Caco-2 (cell line): Measurements from ENCODE around the gene TMEM30A. TPM values are rescaled to one million over a fixed set of nuclear protein-coding genes. Genes with fewer than 3 reads are reported as not detected.

Experiments
- BruUV-seq: library from RNA; stranded (reverse); fragments of 400-500 nt; replicated peaks from 2 replicates; lab custom pipeline; 2021; lab: Mats Ljungman, UMichigan
- CTCF ChIA-PET: fragments of 300-600 bp; sonication (Branson Sonifier 250); formaldehyde crosslinking; loops from one replicate; lab custom pipeline; 2022; ENCODE audit warnings: antibody characterized with exemption; lab: Charles Lee
- POLR2A ChIA-PET: fragments of 300-600 bp; sonication (Branson Sonifier 250); formaldehyde crosslinking; loops from one replicate; lab custom pipeline; 2022; ENCODE audit warnings: antibody characterized with exemption; lab: Charles Lee
- DNase-seq, 2 experiments: peaks; one replicate each; pipeline versions ENCODE4 v3.0.0 to v3.0.0-alpha.2; 2020 to 2022
- H3K27me3 ChIP-seq: replicated peaks from 2 replicates; pipeline ENCODE4 v1.6.0; 2011; ENCODE audit warnings: low read length; ENCODE audit not compliant: control insufficient read depth, insufficient read depth
- H3K36me3 ChIP-seq: 2 replicates; pipeline ENCODE4 v1.5.1; 2011; ENCODE audit warnings: low read length; ENCODE audit not compliant: control insufficient read depth, insufficient read depth
- H3K4me1 ChIP-seq: fragments of 250-450 bp; sonication (Bioruptor Pico); 2 replicates; pipeline ENCODE4 v1.5.1; 2020; ENCODE audit warnings: mild to moderate bottlenecking
- H3K4me3 ChIP-seq: 2 replicates; pipeline ENCODE4 v1.5.1; 2011; ENCODE audit warnings: low read depth, mild to moderate bottlenecking, control low read depth, low read length
- H3K9me3 ChIP-seq: fragments of 250-450 bp; sonication (Bioruptor Pico); 2 replicates; pipeline ENCODE4 v1.5.1; 2020; ENCODE audit warnings: mild to moderate bottlenecking, moderate library complexity
- H3K27ac Mint-ChIP-seq: one replicate; pipeline ENCODE4 v1.8.0; 2022; ENCODE audit warnings: mixed read lengths; ENCODE audit not compliant: unreplicated experiment
- H3K27me3 Mint-ChIP-seq: one replicate; pipeline ENCODE4 v1.8.0; 2022; ENCODE audit warnings: mixed read lengths; ENCODE audit not compliant: insufficient read depth, unreplicated experiment
- H3K36me3 Mint-ChIP-seq: one replicate; pipeline ENCODE4 v1.8.0; 2022; ENCODE audit warnings: mild to moderate bottlenecking, mixed read lengths; ENCODE audit not compliant: insufficient read depth, unreplicated experiment
- H3K4me1 Mint-ChIP-seq: one replicate; pipeline ENCODE4 v1.8.0; 2022; ENCODE audit warnings: low read depth, mixed read lengths; ENCODE audit not compliant: unreplicated experiment
- H3K4me3 Mint-ChIP-seq: one replicate; pipeline ENCODE4 v1.8.0; 2022; ENCODE audit warnings: mild to moderate bottlenecking, moderate library complexity, mixed read lengths; ENCODE audit not compliant: unreplicated experiment
- H3K9me3 Mint-ChIP-seq: one replicate; pipeline ENCODE4 v1.8.0; 2022; ENCODE audit warnings: mixed read lengths; ENCODE audit not compliant: unreplicated experiment
- CTCF ChIP-seq, 2 experiments: fragments of 200-600 bp in 1 of 2; IDR thresholded peaks; 1 replicate in 1 of 2; 2 replicates in 1 of 2; pipeline versions ENCODE4 v1.5.1 to v1.8.0; 2011 to 2022; ENCODE audit warnings: antibody characterized with exemption in 1 of 2, control low read depth in 1 of 2, inconsistent platforms in 1 of 2, low read depth in 1 of 2, low read length in 1 of 2, mild to moderate bottlenecking in 1 of 2, moderate library complexity in 1 of 2; ENCODE audit not compliant: insufficient read depth in 1 of 2, severe bottlenecking in 1 of 2, unreplicated experiment in 1 of 2
- intact Hi-C: fragments of 100-400 bp; cut with micrococcal nuclease; formaldehyde crosslinking; loops from one replicate; pipeline ENCODE4 v1.10.0; 2022; ENCODE audit not compliant: unreplicated experiment
- total RNA-seq: library from RNA; stranded (reverse); gene quantifications from 2 replicates; pipeline ENCODE4 v1.2.3, GENCODE V29; 2022

Gene TMEM30A
- total RNA-seq, 1 experiment from 2014 or later, result 55.8 TPM

DNA sequence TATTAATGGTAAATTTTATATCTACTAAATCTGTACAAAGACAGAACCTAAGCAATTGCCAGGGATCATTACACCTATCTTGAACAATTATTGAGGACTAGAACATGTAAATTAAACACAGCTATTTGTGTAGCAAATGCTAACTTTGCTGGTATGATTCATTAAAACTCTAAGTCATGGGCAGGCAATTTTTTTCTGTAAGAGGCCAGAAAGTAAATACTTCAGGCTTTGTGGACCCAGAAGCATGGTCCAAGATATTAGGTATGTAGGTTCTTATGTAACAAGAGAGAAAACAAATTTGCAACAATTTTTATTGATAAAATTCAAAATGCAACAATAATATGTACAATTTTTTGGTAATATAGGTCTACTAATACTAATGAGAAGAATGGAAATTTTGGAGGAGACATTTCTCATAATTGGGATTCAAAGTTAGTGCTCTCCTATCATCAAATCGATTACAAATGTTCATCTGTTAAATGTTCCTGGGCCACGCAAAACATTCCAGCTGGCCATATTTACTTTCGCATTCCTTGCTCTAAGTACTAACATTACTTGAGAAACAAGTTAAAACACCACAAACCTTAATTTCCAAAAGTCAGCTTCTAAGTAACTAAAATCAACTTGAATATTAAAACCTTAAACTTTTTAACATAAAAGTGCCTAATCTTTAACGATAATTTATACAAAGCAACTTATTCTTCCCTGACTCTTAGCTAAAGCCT, 4.3 kb downstream of the TMEM30A start:
- H3K27ac Mint-ChIP-seq, result no peak overlapping the region
- POLR2A ChIA-PET, result interaction anchor here (0.6 kb wide), 1 partner anchor 102 kb away, joined by 3 read pairs; no protein-coding TSS in a partner anchor

DNA sequence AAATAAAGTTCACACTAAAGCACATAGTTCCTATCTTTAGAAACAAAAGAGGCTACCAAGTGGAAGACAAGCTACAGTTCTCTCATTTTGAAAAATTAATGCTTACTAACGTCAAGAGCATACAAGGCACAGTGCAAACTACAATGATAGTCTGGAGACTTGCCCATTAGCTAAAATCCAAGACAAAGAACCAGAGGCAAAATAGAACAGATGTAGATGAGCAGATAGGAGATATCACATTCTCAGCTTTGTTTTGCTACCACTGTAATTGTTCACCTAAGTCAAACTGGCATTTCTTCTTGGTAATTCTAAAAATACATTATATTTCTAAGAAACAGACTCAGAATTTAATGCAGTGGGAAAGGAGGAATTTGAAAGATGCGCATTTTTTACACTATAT, 5.2 kb downstream of the TMEM30A start:
- Mint-ChIP-seq H3K9me3 (no peaks in the 10 kb centered on the region), H3K4me3 (no peak overlapping the region), H3K36me3 (no peaks in the 10 kb centered on the region), H3K4me1 (no peaks in the 10 kb centered on the region), H3K27me3 (no peaks in the 10 kb centered on the region), H3K27ac (no peak overlapping the region)
- ChIA-PET POLR2A (no interaction called here), CTCF (no interaction called here)
- no peaks in the 10 kb centered on the region; the same call in 1 of the 2 replicates for H3K36me3 ChIP-seq
- no peak for DNase-seq
- no peaks in the 10 kb centered on the region for H3K27me3 ChIP-seq
- intact Hi-C loops, result no loop called here
- no peaks in the 10 kb centered on the region for H3K9me3 ChIP-seq
- BruUV-seq, result no TSS peak
- TF ChIP-seq CTCF (IDR thresholded peaks at IDR 0.05; ENCODE audit: insufficient read depth in 1 of 2, low read depth in 1 of 2, low read length in 1 of 2, severe bottlenecking in 1 of 2, unreplicated experiment in 1 of 2), result no peak
- H3K4me1 ChIP-seq, result peaks cover 16% of the 10 kb centered on the region; the same call in 1 of the 2 replicates
- no peak overlapping the region for H3K4me3 ChIP-seq

More for the DNA sequence above, 4.3 kb downstream of the TMEM30A start:
- Mint-ChIP-seq H3K9me3 (no peaks in the 10 kb centered on the region), H3K36me3 (no peaks in the 10 kb centered on the region), H3K4me3 (no peak overlapping the region), H3K27me3 (no peaks in the 10 kb centered on the region), H3K4me1 (no peaks in the 10 kb centered on the region)
- Histone ChIP-seq H3K9me3 (no peaks in the 10 kb centered on the region), H3K4me3 (no peak overlapping the region), H3K4me1 (peaks cover 16% of the 10 kb centered on the region; the same call in 1 of the 2 replicates), H3K36me3 (no peaks in the 10 kb centered on the region), H3K27me3 (no peaks in the 10 kb centered on the region)
- intact Hi-C loops, result no loop called here
- BruUV-seq, result no TSS peak
- CTCF ChIA-PET, result no interaction called here
- no peak for TF ChIP-seq CTCF (IDR thresholded peaks at IDR 0.05; ENCODE audit: insufficient read depth in 1 of 2, low read depth in 1 of 2, low read length in 1 of 2, severe bottlenecking in 1 of 2, unreplicated experiment in 1 of 2)
- DNase-seq, result no peak

DNA sequence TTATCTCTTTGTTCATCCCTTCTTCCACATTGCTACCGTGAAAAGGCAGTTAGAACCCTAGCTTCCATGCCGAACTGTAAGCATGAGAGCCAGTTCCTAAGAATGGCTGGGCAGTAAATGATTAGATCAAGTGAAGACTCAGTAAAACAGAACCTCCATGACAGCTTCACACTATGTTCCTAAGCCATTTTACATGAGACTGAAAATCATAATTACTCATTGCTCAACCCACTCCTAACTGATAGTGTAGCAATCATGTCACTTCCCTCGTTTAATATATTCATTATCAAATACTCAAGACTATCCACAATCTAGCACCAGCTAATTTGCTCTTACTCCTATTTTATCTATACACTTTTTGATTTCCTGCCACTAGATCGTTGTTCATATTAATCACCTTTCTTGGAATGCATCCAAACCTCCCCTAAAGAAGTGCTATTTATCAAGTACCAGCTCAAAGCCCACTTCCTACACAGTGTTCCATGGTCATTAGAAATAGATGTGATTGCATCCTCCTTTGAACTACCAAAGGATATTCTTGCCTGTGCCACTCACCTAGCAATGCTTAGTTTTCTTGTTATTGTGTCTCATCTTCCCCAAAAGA, 6.0 kb downstream of the TMEM30A start:
- H3K36me3 Mint-ChIP-seq, result no peaks in the 10 kb centered on the region
- no peak overlapping the region for H3K27ac Mint-ChIP-seq
- no peak for TF ChIP-seq CTCF (IDR thresholded peaks at IDR 0.05; ENCODE audit: insufficient read depth in 1 of 2, low read depth in 1 of 2, low read length in 1 of 2, severe bottlenecking in 1 of 2, unreplicated experiment in 1 of 2)
- H3K4me3 Mint-ChIP-seq, result no peak overlapping the region
- H3K4me1 Mint-ChIP-seq, result no peaks in the 10 kb centered on the region
- H3K9me3 ChIP-seq, result 0 out of 2 replicates have a peak, but pooled peaks cover 5% of the 10 kb centered on the region
- H3K4me1 ChIP-seq, result peaks cover 16% of the 10 kb centered on the region; the same call in 1 of the 2 replicates
- no peaks in the 10 kb centered on the region for H3K27me3 Mint-ChIP-seq
- intact Hi-C loops, result no loop called here
- ChIA-PET CTCF (interaction anchor here (0.5 kb wide), 1 partner anchor 285 kb away, joined by 6 read pairs; no protein-coding TSS in a partner anchor), POLR2A (no interaction called here)
- no peaks in the 10 kb centered on the region for H3K27me3 ChIP-seq
- DNase-seq, result no peak
- no peaks in the 10 kb centered on the region; the same call in 1 of the 2 replicates for H3K36me3 ChIP-seq
- H3K9me3 Mint-ChIP-seq, result no peaks in the 10 kb centered on the region
- no TSS peak for BruUV-seq
- no peak overlapping the region for H3K4me3 ChIP-seq
